HCT116 (cell line): Measurements from ENCODE around the gene HNMT. TPM values are rescaled to one million over a fixed set of nuclear protein-coding genes. Genes with fewer than 3 reads are reported as not detected.

Source experiments
- ATAC-seq: fragments of 200-7000 bp; cut with Tn5 transposase; 2 replicates; pipeline ENCODE4 v1.9.1; 2020; ENCODE audit warnings: mild to moderate bottlenecking, moderate library complexity
- BruUV-seq: library from RNA; stranded (reverse); fragments of 400-500 nt; replicated peaks from 2 replicates; lab custom pipeline; 2021; lab: Mats Ljungman, UMichigan
- CTCF ChIA-PET: fragments of 300-600 bp; sonication (Branson Sonifier 250); formaldehyde crosslinking; loops from one replicate; lab custom pipeline; 2021; ENCODE audit warnings: antibody characterized with exemption; lab: Charles Lee
- POLR2A ChIA-PET: fragments of 300-600, 350-600 bp; sonication (Branson Sonifier 250); formaldehyde crosslinking; loops from one replicate; lab custom pipeline; 2021; ENCODE audit warnings: antibody characterized with exemption; lab: Charles Lee
- RAD21 ChIA-PET, 2 experiments: fragments of 300-600 bp; sonication (Branson Sonifier 250); formaldehyde crosslinking; loops; one replicate each; lab custom pipeline; 2023; ENCODE audit warnings: low total read pairs in 2 of 2; ENCODE audit not compliant: uncharacterized antibody in 2 of 2, unreplicated experiment in 2 of 2, low non-redundant PET in 1 of 2; lab: Charles Lee
- DNase-seq: peaks from one replicate; pipeline ENCODE4 v3.0.0-alpha.2; 2010; ENCODE audit warnings: low read depth, low spot score
- H2AFZ ChIP-seq: fragments of 200-600 bp; shearing (Covaris generic), sonication (generic); 2 replicates; pipeline ENCODE4 v1.6.1; 2017; ENCODE audit warnings: low read depth, mixed run types, mixed read lengths, antibody characterized with exemption, low read length; ENCODE audit not compliant: poor library complexity, severe bottlenecking
- H3K27ac ChIP-seq: 2 replicates; pipeline ENCODE4 v1.5.1; 2012; ENCODE audit warnings: low read depth, low read length
- H3K27me3 ChIP-seq: fragments of 200-600 bp; sonication (generic); 2 replicates; pipeline ENCODE4 v1.6.1; 2016; ENCODE audit warnings: mixed run types, low read length, mixed read lengths; ENCODE audit not compliant: insufficient read depth
- H3K36me3 ChIP-seq, 2 experiments: fragments of 200-500 bp in 1 of 2; fragments of 200-600 bp in 1 of 2; sonication (Bioruptor generic) in 1 of 2; sonication (generic) in 1 of 2; 2 replicates each; pipeline versions ENCODE4 v1.5.1 to v1.6.1; 2014 to 2016; ENCODE audit warnings: low read length in 2 of 2, inconsistent platforms in 1 of 2, mixed read lengths in 1 of 2, mixed run types in 1 of 2; ENCODE audit not compliant: insufficient read depth in 2 of 2, control insufficient read depth in 1 of 2
- H3K4me1 ChIP-seq, 2 experiments: fragments of 200-600 bp in 1 of 2; sonication (generic) in 1 of 2; 2 replicates each; pipeline versions ENCODE4 v1.5.1 to v1.6.1; 2012 to 2017; ENCODE audit warnings: low read length in 2 of 2, inconsistent platforms in 1 of 2, mild to moderate bottlenecking in 1 of 2, mixed read lengths in 1 of 2, mixed run types in 1 of 2, moderate library complexity in 1 of 2; ENCODE audit not compliant: insufficient read depth in 2 of 2, control insufficient read depth in 1 of 2
- H3K4me2 ChIP-seq: fragments of 200-600 bp; sonication (generic); 2 replicates; pipeline ENCODE4 v1.6.1; 2017; ENCODE audit warnings: mixed run types, low read length, mixed read lengths
- H3K4me3 ChIP-seq, 2 experiments: fragments of 200-600 bp in 1 of 2; sonication (generic) in 1 of 2; replicated peaks in 1 of 2; 2 replicates each; pipeline ENCODE4 v1.5.1; 2011 to 2016; ENCODE audit warnings: low read length in 2 of 2, control low read depth in 1 of 2, low read depth in 1 of 2, mild to moderate bottlenecking in 1 of 2, mixed read lengths in 1 of 2, mixed run types in 1 of 2
- H3K79me2 ChIP-seq: fragments of 200-600 bp; sonication (generic); 2 replicates; pipeline ENCODE4 v1.6.1; 2017; ENCODE audit warnings: mild to moderate bottlenecking, mixed run types, low read length, moderate library complexity, mixed read lengths; ENCODE audit not compliant: insufficient read depth
- H3K9ac ChIP-seq: fragments of 200-600 bp; sonication (generic); 2 replicates; pipeline ENCODE4 v1.6.1; 2016; ENCODE audit warnings: low read length, mixed read lengths
- H3K9me2 ChIP-seq: fragments of 200-600 bp; sonication (generic), shearing (Covaris generic); 2 replicates; pipeline ENCODE4 v1.6.1; 2017; ENCODE audit warnings: mixed run types, mild to moderate bottlenecking, moderate library complexity; ENCODE audit not compliant: insufficient read depth
- H3K9me3 ChIP-seq, 2 experiments: fragments of 200-500 bp in 1 of 2; fragments of 200-600 bp in 1 of 2; sonication (Bioruptor generic) in 1 of 2; sonication (generic) in 1 of 2; 2 replicates each; pipeline ENCODE4 v1.6.1; 2014 to 2017; ENCODE audit warnings: low read length in 2 of 2, mixed read lengths in 2 of 2, inconsistent platforms in 1 of 2, low read depth in 1 of 2, mild to moderate bottlenecking in 1 of 2, mixed run types in 1 of 2, moderate library complexity in 1 of 2; ENCODE audit not compliant: control insufficient read depth in 1 of 2, insufficient read depth in 1 of 2
- H4K20me1 ChIP-seq: fragments of 200-600 bp; sonication (generic), shearing (Covaris generic); 2 replicates; pipeline ENCODE4 v1.6.1; 2017; ENCODE audit warnings: mixed run types, mild to moderate bottlenecking, moderate library complexity; ENCODE audit not compliant: insufficient read depth
- CBX3 ChIP-seq: IDR thresholded peaks from 2 replicates; pipeline ENCODE4 v1.6.1; 2012; ENCODE audit warnings: low read depth
- CEBPB ChIP-seq: IDR thresholded peaks from 2 replicates; pipeline ENCODE4 v1.6.1; 2012; ENCODE audit warnings: low read depth
- EGR1 ChIP-seq: IDR thresholded peaks from 2 replicates; pipeline ENCODE4 v1.6.1; 2012; ENCODE audit warnings: low read depth
- ELF1 ChIP-seq: IDR thresholded peaks from 2 replicates; pipeline ENCODE4 v1.6.1; 2012; ENCODE audit warnings: low read depth, borderline replicate concordance
- EZH2 ChIP-seq: fragments of 200-600 bp; sonication (generic); IDR thresholded peaks from 2 replicates; pipeline ENCODE4 v1.6.1; 2017; ENCODE audit warnings: antibody characterized with exemption, mixed run types
- EZH2phosphoT487 ChIP-seq: fragments of 200-600 bp; IDR thresholded peaks from 2 replicates; pipeline ENCODE4 v1.6.1; 2018; ENCODE audit warnings: antibody characterized with exemption, borderline replicate concordance
- FOSL1 ChIP-seq: IDR thresholded peaks from 2 replicates; pipeline ENCODE4 v1.6.1; 2012; ENCODE audit warnings: low read depth
- JUND ChIP-seq: IDR thresholded peaks from 2 replicates; pipeline ENCODE4 v1.6.1; 2012
- POLR2A ChIP-seq: IDR thresholded peaks from 2 replicates; pipeline ENCODE4 v1.7.0; 2011; ENCODE audit warnings: borderline replicate concordance; ENCODE audit not compliant: insufficient read depth, insufficient read length; ENCODE audit errors: extremely low read depth
- RAD21 ChIP-seq: IDR thresholded peaks from 2 replicates; pipeline ENCODE4 v1.6.1; 2012; ENCODE audit warnings: low read depth, mild to moderate bottlenecking
- SIN3A ChIP-seq: IDR thresholded peaks from 2 replicates; pipeline ENCODE4 v1.6.1; 2012; ENCODE audit warnings: low read depth
- SP1 ChIP-seq: IDR thresholded peaks from 2 replicates; pipeline ENCODE4 v1.6.1; 2012; ENCODE audit warnings: low read depth
- SRF ChIP-seq: IDR thresholded peaks from 2 replicates; pipeline ENCODE4 v1.6.1; 2012; ENCODE audit warnings: low read depth
- TCF7L2 ChIP-seq: IDR thresholded peaks from 2 replicates; pipeline ENCODE4 v1.7.0; 2011; ENCODE audit warnings: borderline replicate concordance, inconsistent platforms; ENCODE audit not compliant: insufficient read depth, insufficient read length; ENCODE audit errors: extremely low read depth
- YY1 ChIP-seq: IDR thresholded peaks from 2 replicates; pipeline ENCODE4 v1.6.1; 2011; ENCODE audit warnings: low read length, low read depth, moderate library complexity, mild to moderate bottlenecking; ENCODE audit not compliant: insufficient replicate concordance; ENCODE audit errors: extremely low read depth
- ZNF274 ChIP-seq: fragments of 200-500 bp; sonication (Bioruptor generic); IDR thresholded peaks from 2 replicates; pipeline ENCODE4 v1.6.1; 2014; ENCODE audit warnings: mild to moderate bottlenecking, low read depth, low read length, inconsistent platforms
- intact Hi-C: fragments of 100-400 bp; cut with micrococcal nuclease; formaldehyde crosslinking; loops from 2 replicates; pipeline ENCODE4 v1.10.0; 2022
- total RNA-seq: library from RNA; stranded (reverse); gene quantifications from one replicate; pipeline ENCODE4 v1.2.1, GENCODE V29; 2021; ENCODE audit not compliant: unreplicated experiment
- TF ChIP-seq, protein P1 (sequence below): IDR thresholded peaks from 2 replicates; pipeline ENCODE4 v1.6.1; 2012

The HNMT gene
- total RNA-seq, 1 experiment from 2014 or later = not detected

- peaks cover 0 to 9% of the 10 kb centered on the region in 2 experiments; a peak in 2 of 4 replicates for H3K4me1 ChIP-seq
- no peak overlapping the region for H3K4me3 ChIP-seq
- ATAC-seq (no peak), DNase-seq (no peak)
- intact Hi-C loops = no loop called here
- ChIA-PET POLR2A (no interaction called here), RAD21 (no interaction called here), CTCF (interaction anchor here (1.2 kb wide), 1 partner anchor 885 kb away, joined by 4 read pairs; no protein-coding TSS in a partner anchor)
- no TSS peak for BruUV-seq
- TF ChIP-seq EZH2 (no peak), EZH2phosphoT487 (no peak), SIN3A (no peak)
- H3K27ac ChIP-seq = no peak overlapping the region
- no peaks in the 10 kb centered on the region for H3K79me2 ChIP-seq
- no peaks in the 10 kb centered on the region for H3K27me3 ChIP-seq
- no peak overlapping the region for H3K4me2 ChIP-seq
- no peaks in the 10 kb centered on the region for H3K9me3 ChIP-seq
- H3K9me2 ChIP-seq = no peaks in the 10 kb centered on the region
- no peak overlapping the region for H3K9ac ChIP-seq
- H3K36me3 ChIP-seq = no peaks in the 10 kb centered on the region
- H4K20me1 ChIP-seq = no peaks in the 10 kb centered on the region
- peak overlapping the region; percentile 35 for H2AFZ ChIP-seq
These were observed 34.8 kb upstream of the HNMT start for GRCh38 chr2:137929519-137929916.

DNA sequence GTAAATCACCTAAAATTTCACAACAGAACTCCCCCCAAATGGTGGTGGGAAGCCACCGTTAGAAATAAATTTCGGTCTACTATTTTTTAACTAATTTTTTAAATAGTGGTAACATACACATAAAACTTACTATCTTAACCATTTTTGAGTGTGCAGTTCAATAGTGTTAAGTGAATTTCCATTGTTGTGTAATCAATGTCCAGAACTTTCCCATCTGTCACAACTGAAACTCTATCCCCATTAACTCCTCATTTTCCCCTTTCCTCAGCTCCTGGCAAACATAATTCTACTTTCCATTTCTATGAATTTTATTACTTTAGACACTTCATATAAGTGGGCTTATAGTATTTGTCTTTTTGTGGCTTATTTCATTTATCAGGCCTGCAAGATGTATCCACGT, 34.1 kb upstream of the HNMT start:
- intact Hi-C loops = no loop called here
- BruUV-seq = no TSS peak
- no peak overlapping the region for H3K4me2 ChIP-seq

More for the DNA sequence above, 34.1 kb upstream of the HNMT start:
- Histone ChIP-seq H3K27ac (no peak overlapping the region), H3K4me1 (peaks cover 0 to 9% of the 10 kb centered on the region in 2 experiments; a peak in 2 of 4 replicates), H3K79me2 (no peaks in the 10 kb centered on the region), H4K20me1 (no peaks in the 10 kb centered on the region), H3K4me3 (no peak overlapping the region), H3K36me3 (no peaks in the 10 kb centered on the region), H2AFZ (no peak overlapping the region), H3K9me3 (no peaks in the 10 kb centered on the region), H3K9ac (no peak overlapping the region), H3K27me3 (no peaks in the 10 kb centered on the region), H3K9me2 (no peaks in the 10 kb centered on the region)
- RAD21 ChIA-PET = no interaction called here
- TF ChIP-seq FOSL1 (no peak), YY1 (no peak), CEBPB (no peak), EGR1 (no peak), EZH2 (no peak), ELF1 (no peak), JUND (no peak), POLR2A (no peak), CBX3 (no peak), RAD21 (no peak), SP1 (no peak), SIN3A (no peak), SRF (no peak), TCF7L2 (no peak), ZNF274 (no peak)
- TF ChIP-seq, protein P1, sequence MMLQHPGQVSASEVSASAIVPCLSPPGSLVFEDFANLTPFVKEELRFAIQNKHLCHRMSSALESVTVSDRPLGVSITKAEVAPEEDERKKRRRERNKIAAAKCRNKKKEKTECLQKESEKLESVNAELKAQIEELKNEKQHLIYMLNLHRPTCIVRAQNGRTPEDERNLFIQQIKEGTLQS = no peak
- no peak for DNase-seq
- no peak for ATAC-seq
- CTCF ChIA-PET = no interaction called here
- POLR2A ChIA-PET = no interaction called here
